MCF 10A (cell line): ENCODE data around the gene GPR146. TPM values are rescaled to one million over a fixed set of nuclear protein-coding genes. Genes with fewer than 3 reads are reported as not detected.

Experiments
- BruUV-seq: library from RNA; stranded (reverse); fragments of 400-500 nt; replicated peaks from 2 replicates; lab custom pipeline; 2021; lab: Mats Ljungman, UMichigan
- CTCF ChIA-PET: fragments of 300-600 bp; sonication (Branson Sonifier 250); formaldehyde crosslinking; extraction: SDS; loops from one replicate; lab custom pipeline; 2021; ENCODE audit warnings: antibody characterized with exemption, inconsistent platforms; lab: Yijun Ruan, JAX
- POLR2A ChIA-PET: fragments of 300-600, 350-650 bp; sonication (Branson Sonifier 250); formaldehyde crosslinking; extraction: SDS; loops from one replicate; lab custom pipeline; 2020; ENCODE audit warnings: antibody characterized with exemption, inconsistent platforms; lab: Yijun Ruan, JAX
- DNase-seq: peaks from one replicate; pipeline ENCODE4 v3.0.0-alpha.2; 2018; ENCODE audit not compliant: unreplicated experiment
- H3K27ac Mint-ChIP-seq: one replicate; pipeline ENCODE4 v1.8.0; 2022; ENCODE audit warnings: mild to moderate bottlenecking, low read depth, mixed read lengths; ENCODE audit not compliant: unreplicated experiment
- H3K27me3 Mint-ChIP-seq: one replicate; pipeline ENCODE4 v1.8.0; 2022; ENCODE audit warnings: mixed read lengths; ENCODE audit not compliant: insufficient read depth, unreplicated experiment
- H3K36me3 Mint-ChIP-seq: one replicate; pipeline ENCODE4 v1.8.0; 2022; ENCODE audit warnings: mild to moderate bottlenecking, moderate library complexity, mixed read lengths; ENCODE audit not compliant: insufficient read depth, unreplicated experiment
- H3K4me1 Mint-ChIP-seq: one replicate; pipeline ENCODE4 v1.8.0; 2022; ENCODE audit warnings: mixed read lengths; ENCODE audit not compliant: insufficient read depth, unreplicated experiment
- H3K4me3 Mint-ChIP-seq: one replicate; pipeline ENCODE4 v1.8.0; 2022; ENCODE audit warnings: mild to moderate bottlenecking, moderate library complexity, mixed read lengths; ENCODE audit not compliant: unreplicated experiment
- H3K9me3 Mint-ChIP-seq: one replicate; pipeline ENCODE4 v1.8.0; 2022; ENCODE audit warnings: mixed read lengths; ENCODE audit not compliant: unreplicated experiment
- CTCF ChIP-seq: fragments of 200-600 bp; IDR thresholded peaks from one replicate; pipeline ENCODE4 v1.8.0; 2022; ENCODE audit warnings: antibody characterized with exemption, mild to moderate bottlenecking; ENCODE audit not compliant: unreplicated experiment
- intact Hi-C: fragments of 100-400 bp; cut with micrococcal nuclease; formaldehyde crosslinking; loops from 2 replicates; pipeline ENCODE4 v1.14.1; 2022
- total RNA-seq: library from RNA; stranded (reverse); gene quantifications from 2 replicates; pipeline ENCODE4 v1.2.3, GENCODE V29; 2022

The GPR146 gene
- total RNA-seq, 1 experiment from 2014 or later: not detected

GRCh38 chr7:1096156-1097119 lies 52.1 kb downstream of the GPR146 start:
- POLR2A ChIA-PET: no interaction called here
- CTCF ChIA-PET: interaction anchor here (0.7 to 1.8 kb wide), 3 partner anchors 9 to 614 kb away, joined by 3 to 7 read pairs (median 4); partner anchors contain the start of gene GPER1
- intact Hi-C loops: no loop called here

GRCh38 chr7:1097120-1097504 lies 52.8 kb downstream of the GPR146 start:
- BruUV-seq: no TSS peak
- POLR2A ChIA-PET: no interaction called here
- no peak for DNase-seq
- Mint-ChIP-seq H3K9me3 (no peaks in the 10 kb centered on the region), H3K27ac (no peak overlapping the region), H3K27me3 (no peaks in the 10 kb centered on the region), H3K4me1 (no peaks in the 10 kb centered on the region), H3K4me3 (no peak overlapping the region), H3K36me3 (peaks cover 8% of the 10 kb centered on the region)
- CTCF ChIA-PET: interaction anchor here (1.8 kb wide), 1 partner anchor 11 kb away, joined by 7 read pairs; no protein-coding TSS in a partner anchor
- TF ChIP-seq CTCF: no peak
- intact Hi-C loops: no loop called here

More at GRCh38 chr7:1096156-1097119, 52.1 kb downstream of the GPR146 start:
- H3K4me1 Mint-ChIP-seq: peaks cover 4% of the 10 kb centered on the region
- H3K4me3 Mint-ChIP-seq: no peak overlapping the region
- DNase-seq: no peak
- BruUV-seq: no TSS peak
- no peaks in the 10 kb centered on the region for H3K9me3 Mint-ChIP-seq
- no peak for TF ChIP-seq CTCF
- no peaks in the 10 kb centered on the region for H3K27me3 Mint-ChIP-seq
- H3K27ac Mint-ChIP-seq: no peak overlapping the region
- peaks cover 8% of the 10 kb centered on the region for H3K36me3 Mint-ChIP-seq

- Mint-ChIP-seq H3K9me3 (no peaks in the 10 kb centered on the region), H3K4me1 (no peaks in the 10 kb centered on the region), H3K27me3 (no peaks in the 10 kb centered on the region), H3K4me3 (no peak overlapping the region), H3K36me3 (peaks cover 20% of the 10 kb centered on the region), H3K27ac (no peak overlapping the region)
- intact Hi-C loops: no loop called here
- TF ChIP-seq CTCF: no peak
- no peak for DNase-seq
- ChIA-PET POLR2A (no interaction called here), CTCF (interaction anchor here (1.0 to 1.2 kb wide), 2 partner anchors 12 to 105 kb away, joined by 3 to 7 read pairs; no protein-coding TSS in a partner anchor)
- BruUV-seq: no TSS peak
These were observed 54.2 kb downstream of the GPR146 start for GRCh38 chr7:1098243-1099153.
